ENCODE results near the gene GADD45A. TPM values are rescaled to one million over a fixed set of nuclear protein-coding genes. Genes with fewer than 3 reads are reported as not detected.

GADD45A gene
- total and polyA plus RNA-seq, 2 experiments from 2014 or later: 72.8 to 115 TPM

DNA sequence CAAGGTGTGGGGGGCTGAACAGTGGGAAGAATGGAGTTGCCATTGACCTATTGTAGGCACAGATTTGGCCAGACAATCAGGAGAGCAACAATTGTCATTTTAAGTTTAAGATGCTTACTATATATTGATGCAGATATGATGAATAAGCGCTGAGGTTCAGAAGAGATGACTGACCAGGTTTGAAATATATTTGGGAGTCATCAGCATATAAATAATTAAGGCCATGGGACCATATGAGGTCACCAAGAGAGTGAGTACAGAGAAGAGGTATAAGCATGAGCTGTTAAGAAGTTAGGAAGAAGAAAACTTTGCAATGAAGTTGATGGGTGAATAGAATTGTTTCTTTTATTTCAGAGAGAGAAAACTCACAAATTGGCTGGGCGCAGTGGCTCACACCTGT lies 4.5 kb upstream of the GADD45A start:
- in situ Hi-C loops (cut with MboI): loop anchor here (10.0 kb wide), 2 partner anchors 74 to 116 kb away; no protein-coding TSS in a partner anchor
- Histone ChIP-seq H3K36me3 (ENCODE audit: low read depth) (no peaks in the 10 kb centered on the region), H3K79me2 (ENCODE audit: insufficient read depth) (peaks cover 3% of the 10 kb centered on the region), H3K27ac (no peak overlapping the region), H3K9me2 (ENCODE audit: insufficient read depth) (no peaks in the 10 kb centered on the region), H2AFZ (no peak overlapping the region), H3K27me3 (replicated peaks; ENCODE audit: insufficient read depth) (no peaks in the 10 kb centered on the region), H3F3A (ENCODE audit: insufficient read depth) (peaks cover 23% of the 10 kb centered on the region), H4K20me1 (ENCODE audit: insufficient read depth) (no peaks in the 10 kb centered on the region), H3K9ac (no peak overlapping the region), H3K4me1 (ENCODE audit: insufficient read depth) (peaks cover 35% of the 10 kb centered on the region), H3K4me2 (ENCODE audit: unreplicated experiment) (no peak overlapping the region), H3K9me3 (ENCODE audit: low read depth) (no peaks in the 10 kb centered on the region), H3K4me3 (no peak overlapping the region)
- TF ChIP-seq EZH2phosphoT487 (IDR thresholded peaks at IDR 0.05; ENCODE audit: insufficient read depth, low read depth): no peak
- TF ChIP-seq EZH2 (IDR thresholded peaks at IDR 0.05; ENCODE audit: insufficient read depth, poor library complexity, severe bottlenecking): no peak
- 94 to 95% methylated on average over 2 of the region's 2 CpGs for WGBS, 2 experiments (ENCODE audit: low coverage in 1 of 2, low lambda C conversion rate in 2 of 2, missing lambda C conversion rate in 2 of 2)
- DNase-seq: peak; percentile 42

DNA sequence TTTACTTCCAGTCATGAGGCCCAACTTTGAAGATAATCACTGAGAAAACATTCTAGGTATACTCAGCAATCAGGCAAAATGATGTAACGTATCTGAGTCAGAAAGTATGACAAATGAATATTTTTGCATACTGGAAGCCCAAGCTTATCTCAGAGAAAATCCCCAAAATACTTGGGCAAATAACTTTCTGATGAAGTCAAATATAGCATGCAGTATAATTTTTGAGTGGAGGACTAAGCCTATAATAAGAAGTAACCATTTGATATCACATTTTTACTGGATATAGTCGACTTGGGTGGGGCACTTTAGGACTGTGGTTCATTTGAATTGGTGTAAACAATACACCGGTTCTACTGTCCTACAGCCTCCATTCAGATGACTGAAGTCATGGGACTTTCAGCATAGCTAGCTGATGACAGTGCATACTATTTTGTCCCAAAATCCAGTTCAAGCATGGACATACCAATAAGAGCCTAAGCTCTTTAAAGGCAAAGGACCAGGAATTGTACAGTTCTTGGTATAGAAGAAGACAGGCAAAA lies 2.3 kb upstream of the GADD45A start:
- in situ Hi-C loops (cut with MboI): loop anchor here (10.0 kb wide), 2 partner anchors 72 to 118 kb away; no protein-coding TSS in a partner anchor

DNA sequence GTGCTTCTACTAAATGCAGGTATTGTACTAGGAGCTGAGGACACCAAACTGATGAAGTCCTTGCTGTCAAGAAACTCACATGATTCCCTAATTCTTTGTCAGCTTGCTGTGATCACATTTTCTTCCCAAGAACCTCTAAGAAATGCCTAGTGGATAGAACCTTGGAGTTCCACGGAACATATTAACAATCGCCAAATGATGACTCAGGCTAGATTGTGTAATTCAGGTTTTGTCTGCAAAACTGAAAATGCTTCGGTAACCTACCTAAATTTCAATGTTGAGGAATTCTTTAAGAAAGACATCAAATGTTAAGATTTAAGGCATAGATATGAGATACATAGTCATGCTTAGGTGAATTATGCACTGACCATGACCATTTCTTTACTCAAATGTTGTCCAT lies 1.7 kb upstream of the GADD45A start:
- 1 to 2% methylated on average over 3 of the region's 3 CpGs for WGBS, 2 experiments (ENCODE audit: low coverage in 1 of 2, low lambda C conversion rate in 2 of 2, missing lambda C conversion rate in 2 of 2)
- peaks cover 30% of the 10 kb centered on the region for H3K79me2 ChIP-seq (ENCODE audit: insufficient read depth)
- H3K9ac ChIP-seq: peak overlapping the region; percentile 63
- peak; percentile 84 for DNase-seq
- peak overlapping the region; percentile 96 for H3K4me3 ChIP-seq
- H3K9me3 ChIP-seq (ENCODE audit: low read depth): no peaks in the 10 kb centered on the region
- H4K20me1 ChIP-seq (ENCODE audit: insufficient read depth): no peaks in the 10 kb centered on the region
- peak overlapping the region; percentile 93 for H3K4me2 ChIP-seq (ENCODE audit: unreplicated experiment)
- H2AFZ ChIP-seq: no peak overlapping the region
- H3K36me3 ChIP-seq (ENCODE audit: low read depth): peaks cover 12% of the 10 kb centered on the region
- peaks cover 37% of the 10 kb centered on the region for H3F3A ChIP-seq (ENCODE audit: insufficient read depth)
- TF ChIP-seq EZH2 (IDR thresholded peaks at IDR 0.05; ENCODE audit: insufficient read depth, poor library complexity, severe bottlenecking) (no peak), EZH2phosphoT487 (IDR thresholded peaks at IDR 0.05; ENCODE audit: insufficient read depth, low read depth) (no peak)
- peak overlapping the region; percentile 97 for H3K27ac ChIP-seq
- H3K9me2 ChIP-seq (ENCODE audit: insufficient read depth): no peaks in the 10 kb centered on the region
- no peaks in the 10 kb centered on the region for H3K27me3 ChIP-seq (replicated peaks; ENCODE audit: insufficient read depth)
- in situ Hi-C loops (cut with MboI): loop anchor here (10.0 kb wide), 2 partner anchors 71 to 119 kb away; no protein-coding TSS in a partner anchor
- H3K4me1 ChIP-seq (ENCODE audit: insufficient read depth): peaks cover 46% of the 10 kb centered on the region

More for the DNA sequence above, 2.3 kb upstream of the GADD45A start:
- 0 to 2% methylated on average over 3 of the region's 3 CpGs for WGBS, 2 experiments (ENCODE audit: low coverage in 1 of 2, low lambda C conversion rate in 2 of 2, missing lambda C conversion rate in 2 of 2)
- H3K4me1 ChIP-seq (ENCODE audit: insufficient read depth): peaks cover 40% of the 10 kb centered on the region
- H4K20me1 ChIP-seq (ENCODE audit: insufficient read depth): no peaks in the 10 kb centered on the region
- H3K9ac ChIP-seq: peak overlapping the region; percentile 63
- peak overlapping the region; percentile 93 for H3K4me2 ChIP-seq (ENCODE audit: unreplicated experiment)
- H3K27ac ChIP-seq: peak overlapping the region; percentile 97
- no peak for TF ChIP-seq EZH2 (IDR thresholded peaks at IDR 0.05; ENCODE audit: insufficient read depth, poor library complexity, severe bottlenecking)
- TF ChIP-seq EZH2phosphoT487 (IDR thresholded peaks at IDR 0.05; ENCODE audit: insufficient read depth, low read depth): no peak
- H2AFZ ChIP-seq: no peak overlapping the region
- H3K9me2 ChIP-seq (ENCODE audit: insufficient read depth): no peaks in the 10 kb centered on the region
- peaks cover 6% of the 10 kb centered on the region; the same call in 1 of the 2 replicates for H3K36me3 ChIP-seq (ENCODE audit: low read depth)
- peak overlapping the region; percentile 96 for H3K4me3 ChIP-seq
- peak; percentile 90 for DNase-seq
- H3K9me3 ChIP-seq (ENCODE audit: low read depth): no peaks in the 10 kb centered on the region
- no peaks in the 10 kb centered on the region for H3K27me3 ChIP-seq (replicated peaks; ENCODE audit: insufficient read depth)
- peaks cover 24% of the 10 kb centered on the region for H3K79me2 ChIP-seq (ENCODE audit: insufficient read depth)
- H3F3A ChIP-seq (ENCODE audit: insufficient read depth): peaks cover 31% of the 10 kb centered on the region

DNA sequence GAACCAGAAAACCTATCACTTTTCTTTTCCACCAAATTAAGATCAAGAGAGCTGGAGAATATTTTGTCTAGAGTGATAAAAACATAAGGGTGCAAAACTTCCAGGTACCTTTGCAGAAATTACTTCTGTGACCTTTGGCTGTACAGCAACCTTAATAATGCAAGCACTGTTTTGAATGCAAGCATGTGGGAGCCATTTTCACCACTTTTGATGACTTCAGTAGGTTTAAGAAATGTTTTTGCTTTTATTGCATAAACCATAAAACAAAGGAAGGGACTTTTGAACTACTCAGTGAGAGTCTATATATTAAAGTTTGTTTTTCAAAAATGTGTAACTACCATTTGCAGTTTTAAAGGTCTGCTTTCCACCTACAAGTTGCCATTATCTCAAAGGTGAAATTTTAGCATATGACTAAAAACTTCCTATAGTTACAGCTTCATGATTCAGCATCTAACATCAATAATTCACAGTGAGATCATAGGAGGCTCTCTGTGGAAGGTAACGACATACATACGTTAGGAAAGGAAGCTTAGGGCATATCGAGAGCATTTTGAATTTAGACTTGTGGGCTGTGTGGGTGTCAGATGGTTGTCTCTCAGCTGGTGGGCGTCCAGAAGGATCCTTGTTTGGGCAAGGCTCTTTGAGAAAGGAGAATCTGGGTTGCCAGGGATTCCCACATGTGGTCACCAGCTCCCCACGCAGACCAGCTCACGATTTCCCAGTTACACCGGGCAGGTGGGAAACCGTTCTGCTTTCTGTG lies 1.1 kb upstream of the GADD45A start:
- WGBS, 2 experiments (ENCODE audit: low coverage in 1 of 2, low lambda C conversion rate in 2 of 2, missing lambda C conversion rate in 2 of 2): 6 to 7% methylated on average over 8 of the region's 8 CpGs

More for the DNA sequence above, 1.1 kb upstream of the GADD45A start:
- H3K9ac ChIP-seq: peak overlapping the region; percentile 63
- no peaks in the 10 kb centered on the region for H4K20me1 ChIP-seq (ENCODE audit: insufficient read depth)
- H3K9me3 ChIP-seq (ENCODE audit: low read depth): no peaks in the 10 kb centered on the region
- H3K27ac ChIP-seq: peak overlapping the region; percentile 97
- H3K4me3 ChIP-seq: peak overlapping the region; percentile 96
- peak overlapping the region; percentile 93 for H3K4me2 ChIP-seq (ENCODE audit: unreplicated experiment)
- peak overlapping the region; percentile 17 for H2AFZ ChIP-seq
- in situ Hi-C loops (cut with MboI): loop anchor here (10.0 kb wide), 2 partner anchors 71 to 119 kb away; no protein-coding TSS in a partner anchor
- peaks cover 52% of the 10 kb centered on the region for H3K4me1 ChIP-seq (ENCODE audit: insufficient read depth)
- peaks cover 43% of the 10 kb centered on the region for H3F3A ChIP-seq (ENCODE audit: insufficient read depth)
- H3K9me2 ChIP-seq (ENCODE audit: insufficient read depth): no peaks in the 10 kb centered on the region
- peak; percentile 76 for DNase-seq
- peaks cover 19% of the 10 kb centered on the region for H3K36me3 ChIP-seq (ENCODE audit: low read depth)
- TF ChIP-seq EZH2 (IDR thresholded peaks at IDR 0.05; ENCODE audit: insufficient read depth, poor library complexity, severe bottlenecking) (no peak), EZH2phosphoT487 (IDR thresholded peaks at IDR 0.05; ENCODE audit: insufficient read depth, low read depth) (no peak)
- peaks cover 33% of the 10 kb centered on the region for H3K79me2 ChIP-seq (ENCODE audit: insufficient read depth)
- no peaks in the 10 kb centered on the region for H3K27me3 ChIP-seq (replicated peaks; ENCODE audit: insufficient read depth)

Measured in GM23248 (cell line).